AML-193 (cell line): ENCODE results near the gene CALHM6.
"Not testable (repeated sequence)": the region's sequence is repeated elsewhere in the genome, so short reads cannot be mapped to it uniquely, and the experiment has no call there.

Experiments
- DNase-seq, 2 experiments: peaks; one replicate each; lab custom pipeline; 2025; lab: John Stamatoyannopoulos, UW

CALHM6 gene

DNA sequence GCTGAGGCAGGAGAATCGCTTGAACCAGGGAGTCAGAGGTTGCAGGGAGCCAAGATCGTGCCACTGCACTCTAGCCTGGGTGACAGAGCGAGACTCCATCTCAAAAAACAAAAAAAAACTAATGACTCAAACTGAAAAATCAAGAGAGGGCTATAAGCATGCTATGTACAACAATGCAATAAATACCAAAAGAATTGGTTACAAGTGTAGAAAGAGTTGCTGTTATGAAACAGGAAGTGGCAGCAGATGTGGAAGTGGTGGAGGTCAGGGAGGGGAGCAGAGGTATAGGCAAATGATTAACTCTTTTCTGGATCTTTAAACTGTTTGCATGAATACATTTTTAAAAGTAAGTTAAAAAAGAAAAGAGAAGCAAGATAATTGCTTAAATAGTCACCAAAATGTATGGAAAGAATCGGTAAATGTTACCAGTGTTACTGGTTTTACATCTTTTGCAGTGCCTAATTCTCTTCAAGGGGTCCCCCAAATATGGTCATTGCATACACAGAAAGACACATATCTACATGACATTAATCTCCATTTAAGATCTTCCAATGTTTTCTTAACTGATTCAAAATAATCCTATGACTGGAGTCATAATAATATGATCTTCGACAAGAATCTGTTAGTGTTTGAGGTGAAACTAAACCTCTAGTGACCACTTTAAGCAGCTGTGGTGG, 15.0 kb downstream of the CALHM6 start:
- DNase-seq, result peak; percentile 95 to 97

DNA sequence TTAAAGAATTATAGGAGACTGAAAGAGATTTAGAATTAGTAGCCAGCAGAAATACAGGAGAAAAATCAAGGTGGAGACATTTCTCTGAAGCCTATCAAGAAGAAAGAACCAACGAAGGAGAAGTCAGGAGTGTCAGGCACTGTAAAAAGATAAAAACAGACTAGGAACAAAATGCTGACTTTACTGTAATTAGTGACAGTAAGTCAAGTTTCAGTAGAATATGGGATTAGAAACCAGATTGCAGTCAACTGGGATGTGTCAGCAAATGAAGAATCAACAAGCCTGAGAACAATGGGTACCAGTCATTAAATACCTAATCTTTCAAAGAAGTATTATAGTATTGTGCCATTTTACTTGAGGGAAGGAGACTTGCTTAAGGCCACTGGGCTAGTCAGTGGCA, 21.6 kb downstream of the CALHM6 start:
- DNase-seq, result no peak

GRCh38 chr6:116483616-116484015, 22.4 kb downstream of the CALHM6 start:
- DNase-seq, result no peak

GRCh38 chr6:116485559-116486184, 24.5 kb downstream of the CALHM6 start:
- no peak for DNase-seq

DNA sequence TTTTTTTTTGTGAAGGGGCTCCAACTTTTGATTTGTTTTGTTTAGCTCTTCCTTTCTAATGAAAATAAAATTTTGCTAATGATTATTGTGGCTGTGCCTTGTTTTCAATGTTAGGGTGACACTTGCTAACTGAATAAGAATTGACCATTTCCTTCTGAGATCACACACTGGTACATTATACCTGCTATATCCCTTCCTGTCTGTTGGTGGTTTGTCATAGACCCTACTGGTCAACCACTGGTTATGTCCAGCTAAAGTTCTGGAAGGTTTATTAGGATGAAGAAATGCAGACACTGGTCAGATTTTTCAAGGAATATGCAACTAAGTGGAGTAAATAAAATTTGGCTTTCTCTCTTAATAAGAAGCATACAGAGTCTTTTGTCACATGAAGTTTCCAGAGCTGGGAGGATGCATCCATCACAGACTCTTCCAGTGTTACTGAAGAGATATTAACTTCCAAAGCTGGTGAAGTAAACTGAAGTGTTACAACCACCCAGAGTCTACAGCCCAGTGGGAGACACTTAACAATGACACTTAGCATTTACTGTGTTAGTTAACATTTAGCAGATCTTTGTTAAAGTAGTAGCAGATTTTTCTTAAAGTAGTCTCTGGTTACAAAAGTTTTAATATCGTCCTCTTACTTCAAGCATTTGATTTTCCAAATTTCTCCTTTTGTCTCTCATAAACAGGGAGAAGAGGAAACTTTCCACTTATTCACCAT, 30.6 kb downstream of the CALHM6 start:
- no peak for DNase-seq

- DNase-seq, result no peak
Measured at GRCh38 chr6:116492331-116493067, 31.3 kb downstream of the CALHM6 start.

DNA sequence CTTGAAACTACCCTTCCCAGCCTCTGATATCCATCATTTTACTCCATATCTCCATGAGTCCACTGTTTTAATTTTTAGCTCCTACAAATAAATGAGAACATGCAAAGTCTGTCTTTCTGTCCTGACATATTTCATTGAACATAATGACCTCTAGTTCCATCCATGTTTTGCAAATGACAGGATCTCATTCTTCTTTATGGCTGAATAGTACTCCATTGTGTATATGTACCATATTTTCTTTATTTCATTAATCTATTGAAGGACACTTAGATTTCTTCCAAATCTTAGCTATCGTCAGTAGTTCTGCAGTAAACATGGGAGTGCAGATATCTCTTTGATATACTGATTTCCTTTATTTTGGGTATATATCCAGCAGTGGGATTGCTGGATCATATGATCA, 34.0 kb downstream of the CALHM6 start:
- not testable (repeated sequence) for DNase-seq

- no peak for DNase-seq
Measured at GRCh38 chr6:116497113-116497676, 36.0 kb downstream of the CALHM6 start.

GRCh38 chr6:116500969-116501433, 39.8 kb downstream of the CALHM6 start:
- DNase-seq, result no peak

DNA sequence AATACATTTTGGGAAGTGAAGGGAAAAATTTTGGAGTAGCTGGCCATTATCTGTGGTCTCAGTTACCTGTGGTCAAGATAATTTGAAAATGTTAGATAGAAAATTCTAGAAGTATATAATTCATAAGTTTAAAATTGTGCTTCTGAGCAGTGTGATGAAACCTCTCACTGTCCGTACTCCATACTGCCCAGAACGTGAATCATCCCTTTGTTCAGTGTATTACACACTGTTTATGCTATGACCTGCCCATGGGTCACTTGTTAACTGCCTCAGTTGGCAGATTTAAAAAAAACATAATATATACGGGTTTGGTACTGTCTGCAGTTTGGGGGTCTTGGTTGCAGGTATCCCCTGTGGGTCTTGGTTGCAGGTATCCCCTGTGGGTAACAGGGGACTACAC, 46.1 kb downstream of the CALHM6 start:
- no peak for DNase-seq

GRCh38 chr6:116508527-116508926, 47.4 kb downstream of the CALHM6 start:
- no peak for DNase-seq

DNA sequence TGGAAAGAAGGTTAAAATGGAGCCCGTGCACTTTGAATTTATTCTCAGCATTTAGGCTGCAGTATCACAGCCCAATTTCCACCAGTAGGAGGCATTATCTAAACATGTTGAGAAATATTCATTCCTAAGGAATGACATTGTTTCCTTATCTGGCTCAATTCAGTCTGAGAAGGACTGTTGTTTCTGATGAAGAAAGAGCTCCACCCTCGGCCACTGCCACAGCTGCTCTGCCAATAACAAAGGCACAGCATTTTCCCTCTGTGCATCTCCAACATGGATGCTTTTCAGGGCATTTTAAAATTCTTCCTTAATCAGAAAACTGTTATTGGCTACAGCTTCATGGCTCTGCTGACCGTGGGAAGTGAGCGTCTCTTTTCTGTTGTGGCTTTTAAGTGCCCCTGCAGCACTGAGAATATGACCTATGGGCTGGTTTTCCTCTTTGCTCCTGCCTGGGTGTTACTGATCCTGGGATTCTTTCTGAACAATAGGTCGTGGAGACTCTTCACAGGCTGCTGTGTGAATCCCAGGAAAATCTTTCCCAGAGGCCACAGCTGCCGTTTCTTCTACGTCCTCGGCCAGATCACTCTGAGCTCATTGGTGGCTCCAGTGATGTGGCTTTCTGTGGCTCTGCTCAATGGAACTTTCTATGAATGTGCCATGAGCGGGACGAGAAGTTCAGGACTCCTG, 50.4 kb downstream of the CALHM6 start, which contains the start of gene CALHM5:
Gene CALHM5, plus strand, starts transcription at position 216 of the 687 bp plus-strand sequence. Its CDS starts 58 bp downstream, at position 274.
- peak in 1 of 2 experiments; percentile 11 for DNase-seq

- no peak for DNase-seq
Measured at GRCh38 chr6:116512111-116512559, 51.0 kb downstream of the CALHM6 start.

DNA sequence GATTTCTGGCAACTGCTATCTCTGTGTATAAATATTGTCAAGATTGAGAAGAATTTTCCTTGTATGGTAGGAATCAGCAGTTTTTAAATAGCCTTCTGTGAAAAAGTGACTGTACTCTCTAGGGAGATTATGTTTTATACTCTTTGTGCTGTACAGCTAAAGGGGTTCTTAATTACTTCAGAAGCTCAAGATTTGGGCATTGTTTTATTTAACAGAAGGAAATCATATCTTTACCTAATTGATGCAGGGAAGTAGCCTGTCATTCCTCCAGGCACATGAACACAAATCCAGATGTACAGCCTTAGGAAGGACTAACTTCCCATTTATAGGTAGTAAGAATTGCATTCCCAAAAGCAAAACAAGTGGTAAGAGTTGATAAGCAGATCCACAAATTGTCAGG, 51.6 kb downstream of the CALHM6 start:
- no peak for DNase-seq
